Activated CD4-positive, alpha-beta T cell treated with anti-CD3 and anti-CD28 coated beads, Interleukin-2, amount 50 U/mL, for 24 hours (primary cell): Measurements from ENCODE around the gene PDP2.
A peak's percentile ranks its signal among the peaks of the same experiment; 100 is the strongest.
"Not testable (repeated sequence)": the region's sequence is repeated elsewhere in the genome, so short reads cannot be mapped to it uniquely, and the experiment has no call there.

Experiments
- DNase-seq, 2 donors: peaks; one replicate each; pipeline ENCODE4 v3.0.0-alpha.2; 2020; ENCODE audit warnings: low read depth in 1 of 2, low spot score in 1 of 2

Gene PDP2

GRCh38 chr16:66885491-66885890 lies 5.2 kb downstream of the PDP2 start:
- no peak for DNase-seq

GRCh38 chr16:66886321-66886720 lies 6.0 kb downstream of the PDP2 start:
- no peak for DNase-seq

- DNase-seq = no peak
Observed at GRCh38 chr16:66886914-66887313, 6.6 kb downstream of the PDP2 start.

GRCh38 chr16:66888647-66889615 lies 8.6 kb downstream of the PDP2 start:
- DNase-seq = no peak

GRCh38 chr16:66889622-66890021 lies 9.3 kb downstream of the PDP2 start:
- no peak for DNase-seq

- no peak for DNase-seq
Observed at GRCh38 chr16:66890799-66891198, 10.5 kb downstream of the PDP2 start.

GRCh38 chr16:66891360-66891759 lies 11.0 kb downstream of the PDP2 start:
- no peak for DNase-seq

- no peak for DNase-seq
Observed at GRCh38 chr16:66891797-66892196, 11.5 kb downstream of the PDP2 start.

- DNase-seq = no peak
Observed at GRCh38 chr16:66894055-66894454, 13.7 kb downstream of the PDP2 start.

GRCh38 chr16:66894948-66895688 lies 14.8 kb downstream of the PDP2 start:
- peak; percentile 22 to 52 for DNase-seq

- no peak for DNase-seq
Observed at GRCh38 chr16:66895689-66895979, 15.3 kb downstream of the PDP2 start.

GRCh38 chr16:66895999-66896398 lies 15.7 kb downstream of the PDP2 start:
- DNase-seq = no peak

- DNase-seq = not testable (repeated sequence)
Observed at GRCh38 chr16:66896682-66897081, 16.4 kb downstream of the PDP2 start.

GRCh38 chr16:66898207-66898606 lies 17.9 kb downstream of the PDP2 start:
- no peak for DNase-seq

- DNase-seq = no peak
Observed at GRCh38 chr16:66898933-66899309, 18.6 kb downstream of the PDP2 start.

GRCh38 chr16:66899310-66899944 lies 19.1 kb downstream of the PDP2 start:
- DNase-seq = no peak

GRCh38 chr16:66899945-66900710 lies 19.8 kb downstream of the PDP2 start:
- DNase-seq = no peak

- no peak for DNase-seq
Observed at GRCh38 chr16:66900721-66901441, 20.6 kb downstream of the PDP2 start.

- no peak for DNase-seq
Observed at GRCh38 chr16:66901626-66902025, 21.3 kb downstream of the PDP2 start.
